Gastroesophageal sphincter (tissue), 3 donors: Measurements from ENCODE around the gene ADAMTS19.

Source experiments
- CTCF ChIP-seq, 4 experiments: fragments of 200-600 bp in 2 of 4; fragments of 450-650 bp in 2 of 4; sonication (generic) in 1 of 4; IDR thresholded peaks; one replicate each; pipeline ENCODE4 v1.5.1; 2017 to 2019; ENCODE audit warnings: antibody characterized with exemption in 4 of 4, mild to moderate bottlenecking in 2 of 4, moderate library complexity in 2 of 4
- POLR2A ChIP-seq, 2 donors: fragments of 450-650 bp; IDR thresholded peaks; one replicate each; pipeline ENCODE4 v1.6.1; 2017; ENCODE audit warnings: antibody characterized with exemption in 2 of 2, mild to moderate bottlenecking in 2 of 2, moderate library complexity in 1 of 2
- POLR2AphosphoS5 ChIP-seq: sonication (generic); formaldehyde crosslinking; IDR thresholded peaks from one replicate; pipeline ENCODE4 v1.6.1; 2017; ENCODE audit warnings: antibody characterized with exemption

GRCh38 chr5:129630101-129630500, 170.0 kb downstream of the ADAMTS19 start:
- TF ChIP-seq CTCF (IDR thresholded peaks at IDR 0.05), result no peak
- no peak for TF ChIP-seq POLR2AphosphoS5
- TF ChIP-seq POLR2A (IDR thresholded peaks at IDR 0.05), result no peak
